Caco-2 (cell line): ENCODE data around the gene MCFD2. TPM values are rescaled to one million over a fixed set of nuclear protein-coding genes. Genes with fewer than 3 reads are reported as not detected.

Source experiments
- BruUV-seq: library from RNA; stranded (reverse); fragments of 400-500 nt; replicated peaks from 2 replicates; lab custom pipeline; 2021; lab: Mats Ljungman, UMichigan
- CTCF ChIA-PET: fragments of 300-600 bp; sonication (Branson Sonifier 250); formaldehyde crosslinking; loops from one replicate; lab custom pipeline; 2022; ENCODE audit warnings: antibody characterized with exemption; lab: Charles Lee
- POLR2A ChIA-PET: fragments of 300-600 bp; sonication (Branson Sonifier 250); formaldehyde crosslinking; loops from one replicate; lab custom pipeline; 2022; ENCODE audit warnings: antibody characterized with exemption; lab: Charles Lee
- DNase-seq, 2 experiments: peaks; one replicate each; pipeline versions ENCODE4 v3.0.0 to v3.0.0-alpha.2; 2020 to 2022
- H3K27me3 ChIP-seq: replicated peaks from 2 replicates; pipeline ENCODE4 v1.6.0; 2011; ENCODE audit warnings: low read length; ENCODE audit not compliant: control insufficient read depth, insufficient read depth
- H3K36me3 ChIP-seq: 2 replicates; pipeline ENCODE4 v1.5.1; 2011; ENCODE audit warnings: low read length; ENCODE audit not compliant: control insufficient read depth, insufficient read depth
- H3K4me1 ChIP-seq: fragments of 250-450 bp; sonication (Bioruptor Pico); 2 replicates; pipeline ENCODE4 v1.5.1; 2020; ENCODE audit warnings: mild to moderate bottlenecking
- H3K4me3 ChIP-seq: 2 replicates; pipeline ENCODE4 v1.5.1; 2011; ENCODE audit warnings: low read depth, mild to moderate bottlenecking, control low read depth, low read length
- H3K9me3 ChIP-seq: fragments of 250-450 bp; sonication (Bioruptor Pico); 2 replicates; pipeline ENCODE4 v1.5.1; 2020; ENCODE audit warnings: mild to moderate bottlenecking, moderate library complexity
- H3K27ac Mint-ChIP-seq: one replicate; pipeline ENCODE4 v1.8.0; 2022; ENCODE audit warnings: mixed read lengths; ENCODE audit not compliant: unreplicated experiment
- H3K27me3 Mint-ChIP-seq: one replicate; pipeline ENCODE4 v1.8.0; 2022; ENCODE audit warnings: mixed read lengths; ENCODE audit not compliant: insufficient read depth, unreplicated experiment
- H3K36me3 Mint-ChIP-seq: one replicate; pipeline ENCODE4 v1.8.0; 2022; ENCODE audit warnings: mild to moderate bottlenecking, mixed read lengths; ENCODE audit not compliant: insufficient read depth, unreplicated experiment
- H3K4me1 Mint-ChIP-seq: one replicate; pipeline ENCODE4 v1.8.0; 2022; ENCODE audit warnings: low read depth, mixed read lengths; ENCODE audit not compliant: unreplicated experiment
- H3K4me3 Mint-ChIP-seq: one replicate; pipeline ENCODE4 v1.8.0; 2022; ENCODE audit warnings: mild to moderate bottlenecking, moderate library complexity, mixed read lengths; ENCODE audit not compliant: unreplicated experiment
- H3K9me3 Mint-ChIP-seq: one replicate; pipeline ENCODE4 v1.8.0; 2022; ENCODE audit warnings: mixed read lengths; ENCODE audit not compliant: unreplicated experiment
- intact Hi-C: fragments of 100-400 bp; cut with micrococcal nuclease; formaldehyde crosslinking; loops from one replicate; pipeline ENCODE4 v1.10.0; 2022; ENCODE audit not compliant: unreplicated experiment
- total RNA-seq: library from RNA; stranded (reverse); gene quantifications from 2 replicates; pipeline ENCODE4 v1.2.3, GENCODE V29; 2022
- TF ChIP-seq, protein P1 (sequence below), 2 experiments: fragments of 200-600 bp in 1 of 2; IDR thresholded peaks; 1 replicate in 1 of 2; 2 replicates in 1 of 2; pipeline versions ENCODE4 v1.5.1 to v1.8.0; 2011 to 2022; ENCODE audit warnings: antibody characterized with exemption in 1 of 2, control low read depth in 1 of 2, inconsistent platforms in 1 of 2, low read depth in 1 of 2, low read length in 1 of 2, mild to moderate bottlenecking in 1 of 2, moderate library complexity in 1 of 2; ENCODE audit not compliant: insufficient read depth in 1 of 2, severe bottlenecking in 1 of 2, unreplicated experiment in 1 of 2

Gene MCFD2
- total RNA-seq, 1 experiment from 2014 or later: 156 TPM

DNA sequence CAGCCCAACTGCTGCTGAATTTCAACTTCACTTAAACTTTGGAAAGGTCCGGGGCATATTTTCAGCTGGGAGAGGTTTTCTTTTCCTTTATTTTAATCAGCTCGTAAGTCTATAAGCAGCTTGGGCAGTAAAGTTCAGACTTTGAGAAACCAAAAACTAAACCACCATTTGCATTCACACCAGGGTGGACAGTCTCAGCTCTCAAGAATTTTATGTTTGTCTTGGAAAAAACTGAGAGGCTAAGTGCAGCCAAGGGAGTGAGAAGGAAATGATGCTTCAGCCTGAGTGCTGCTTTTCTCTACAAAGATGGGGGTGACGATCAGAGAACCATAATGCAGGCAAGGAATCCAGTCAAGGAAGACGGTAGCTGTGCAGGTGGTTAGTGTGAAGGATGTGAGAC is 30.2 kb downstream of the MCFD2 start:
- H3K9me3 ChIP-seq: no peaks in the 10 kb centered on the region
- H3K36me3 Mint-ChIP-seq: no peaks in the 10 kb centered on the region
- no peak overlapping the region for H3K4me3 Mint-ChIP-seq
- peaks cover 19% of the 10 kb centered on the region for H3K4me1 Mint-ChIP-seq
- POLR2A ChIA-PET: no interaction called here
- CTCF ChIA-PET: no interaction called here
- no peaks in the 10 kb centered on the region for H3K36me3 ChIP-seq
- no peaks in the 10 kb centered on the region for H3K9me3 Mint-ChIP-seq
- H3K4me1 ChIP-seq: peaks cover 23% of the 10 kb centered on the region
- intact Hi-C loops: loop anchor here (5.0 kb wide), 1 partner anchor 83 kb away; no protein-coding TSS in a partner anchor
- no peak overlapping the region for H3K27ac Mint-ChIP-seq
- DNase-seq: no peak
- no TSS peak for BruUV-seq
- TF ChIP-seq, protein P1, sequence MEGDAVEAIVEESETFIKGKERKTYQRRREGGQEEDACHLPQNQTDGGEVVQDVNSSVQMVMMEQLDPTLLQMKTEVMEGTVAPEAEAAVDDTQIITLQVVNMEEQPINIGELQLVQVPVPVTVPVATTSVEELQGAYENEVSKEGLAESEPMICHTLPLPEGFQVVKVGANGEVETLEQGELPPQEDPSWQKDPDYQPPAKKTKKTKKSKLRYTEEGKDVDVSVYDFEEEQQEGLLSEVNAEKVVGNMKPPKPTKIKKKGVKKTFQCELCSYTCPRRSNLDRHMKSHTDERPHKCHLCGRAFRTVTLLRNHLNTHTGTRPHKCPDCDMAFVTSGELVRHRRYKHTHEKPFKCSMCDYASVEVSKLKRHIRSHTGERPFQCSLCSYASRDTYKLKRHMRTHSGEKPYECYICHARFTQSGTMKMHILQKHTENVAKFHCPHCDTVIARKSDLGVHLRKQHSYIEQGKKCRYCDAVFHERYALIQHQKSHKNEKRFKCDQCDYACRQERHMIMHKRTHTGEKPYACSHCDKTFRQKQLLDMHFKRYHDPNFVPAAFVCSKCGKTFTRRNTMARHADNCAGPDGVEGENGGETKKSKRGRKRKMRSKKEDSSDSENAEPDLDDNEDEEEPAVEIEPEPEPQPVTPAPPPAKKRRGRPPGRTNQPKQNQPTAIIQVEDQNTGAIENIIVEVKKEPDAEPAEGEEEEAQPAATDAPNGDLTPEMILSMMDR (IDR thresholded peaks at IDR 0.05; ENCODE audit: insufficient read depth in 1 of 2, low read depth in 1 of 2, low read length in 1 of 2, severe bottlenecking in 1 of 2, unreplicated experiment in 1 of 2): no peak
- H3K4me3 ChIP-seq: no peak overlapping the region
- H3K27me3 Mint-ChIP-seq: no peaks in the 10 kb centered on the region
- H3K27me3 ChIP-seq: no peaks in the 10 kb centered on the region

DNA sequence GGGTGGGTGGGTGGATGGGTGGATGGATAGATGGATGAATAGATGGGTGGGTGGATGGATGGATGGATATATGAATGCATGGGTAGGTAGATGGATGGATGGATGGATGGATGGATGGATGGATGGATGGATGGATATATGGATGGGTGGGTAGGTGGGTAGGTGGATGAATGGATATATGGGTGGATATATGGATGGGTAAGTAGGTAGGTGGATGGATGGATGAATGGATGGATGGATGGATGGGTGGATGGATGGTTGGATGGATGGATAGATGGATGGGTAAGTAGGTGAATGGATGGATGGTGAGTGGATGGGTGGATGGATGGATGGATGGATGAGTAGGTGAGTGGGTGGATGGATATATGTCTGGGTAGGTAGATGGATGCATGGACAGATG is 36.1 kb downstream of the MCFD2 start:
- POLR2A ChIA-PET: no interaction called here
- H3K4me1 ChIP-seq: peaks cover 10% of the 10 kb centered on the region
- no peak for DNase-seq
- Mint-ChIP-seq H3K9me3 (no peaks in the 10 kb centered on the region), H3K27ac (no peak overlapping the region), H3K27me3 (no peaks in the 10 kb centered on the region), H3K36me3 (no peaks in the 10 kb centered on the region), H3K4me3 (no peak overlapping the region), H3K4me1 (peaks cover 3% of the 10 kb centered on the region)
- no peaks in the 10 kb centered on the region for H3K27me3 ChIP-seq
- BruUV-seq: no TSS peak
- H3K36me3 ChIP-seq: no peaks in the 10 kb centered on the region
- H3K4me3 ChIP-seq: no peak overlapping the region
- intact Hi-C loops: no loop called here
- CTCF ChIA-PET: no interaction called here
- TF ChIP-seq, protein P1 (IDR thresholded peaks at IDR 0.05; ENCODE audit: insufficient read depth in 1 of 2, low read depth in 1 of 2, low read length in 1 of 2, severe bottlenecking in 1 of 2, unreplicated experiment in 1 of 2): no peak
- H3K9me3 ChIP-seq: no peaks in the 10 kb centered on the region

DNA sequence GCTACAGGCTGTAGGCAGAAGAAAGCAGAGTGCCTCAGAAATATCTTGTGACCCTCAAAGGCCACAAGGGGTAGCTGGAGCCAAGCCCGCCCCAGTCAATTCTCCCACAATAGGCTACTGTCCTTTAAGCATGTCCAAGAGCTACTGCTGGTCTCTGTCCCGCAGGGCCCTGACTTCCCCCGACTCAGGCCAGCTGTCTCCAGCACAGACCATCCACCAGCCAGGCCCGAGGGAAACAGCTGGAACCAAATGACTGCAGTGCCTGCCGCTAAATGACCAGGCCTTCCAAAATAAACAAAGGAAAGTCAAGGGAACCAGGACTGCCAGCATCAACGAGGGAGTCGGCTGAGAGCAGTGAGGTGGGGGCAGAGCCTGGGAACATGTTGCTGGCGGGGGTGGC is 36.7 kb downstream of the MCFD2 start:
- Histone ChIP-seq H3K9me3 (no peaks in the 10 kb centered on the region), H3K27me3 (no peaks in the 10 kb centered on the region), H3K4me1 (peaks cover 12% of the 10 kb centered on the region), H3K36me3 (no peaks in the 10 kb centered on the region), H3K4me3 (no peak overlapping the region)
- POLR2A ChIA-PET: no interaction called here
- CTCF ChIA-PET: no interaction called here
- intact Hi-C loops: no loop called here
- Mint-ChIP-seq H3K36me3 (no peaks in the 10 kb centered on the region), H3K27me3 (no peaks in the 10 kb centered on the region), H3K27ac (no peak overlapping the region), H3K4me1 (peaks cover 6% of the 10 kb centered on the region), H3K4me3 (no peak overlapping the region), H3K9me3 (no peaks in the 10 kb centered on the region)
- BruUV-seq: no TSS peak
- peak in 1 of 2 experiments; percentile 28 for DNase-seq
- TF ChIP-seq, protein P1 (IDR thresholded peaks at IDR 0.05; ENCODE audit: insufficient read depth in 1 of 2, low read depth in 1 of 2, low read length in 1 of 2, severe bottlenecking in 1 of 2, unreplicated experiment in 1 of 2): peak in 1 of 2 experiments; percentile 12
